ENCODE measurements around the gene SH2D2A.

Gene SH2D2A

GRCh38 chr1:156844102-156844501, 27.5 kb upstream of the SH2D2A start:
- TF ChIP-seq FOXP2 (optimal IDR thresholded peaks at IDR 0.05; ENCODE audit: borderline replicate concordance, extremely low read depth, extremely low read length, insufficient read depth) (no peak), SIN3A (IDR thresholded peaks at IDR 0.05; ENCODE audit: borderline replicate concordance, insufficient read depth, low read length) (no peak), REST (IDR thresholded peaks at IDR 0.05; ENCODE audit: insufficient read depth in 1 of 2, low read depth in 2 of 2, low read length in 2 of 2) (no peak), POLR2AphosphoS5 (IDR thresholded peaks at IDR 0.05; ENCODE audit: low read depth, low read length) (no peak), TAF1 (IDR thresholded peaks at IDR 0.05; ENCODE audit: borderline replicate concordance, insufficient read depth, low read length) (no peak)

DNA sequence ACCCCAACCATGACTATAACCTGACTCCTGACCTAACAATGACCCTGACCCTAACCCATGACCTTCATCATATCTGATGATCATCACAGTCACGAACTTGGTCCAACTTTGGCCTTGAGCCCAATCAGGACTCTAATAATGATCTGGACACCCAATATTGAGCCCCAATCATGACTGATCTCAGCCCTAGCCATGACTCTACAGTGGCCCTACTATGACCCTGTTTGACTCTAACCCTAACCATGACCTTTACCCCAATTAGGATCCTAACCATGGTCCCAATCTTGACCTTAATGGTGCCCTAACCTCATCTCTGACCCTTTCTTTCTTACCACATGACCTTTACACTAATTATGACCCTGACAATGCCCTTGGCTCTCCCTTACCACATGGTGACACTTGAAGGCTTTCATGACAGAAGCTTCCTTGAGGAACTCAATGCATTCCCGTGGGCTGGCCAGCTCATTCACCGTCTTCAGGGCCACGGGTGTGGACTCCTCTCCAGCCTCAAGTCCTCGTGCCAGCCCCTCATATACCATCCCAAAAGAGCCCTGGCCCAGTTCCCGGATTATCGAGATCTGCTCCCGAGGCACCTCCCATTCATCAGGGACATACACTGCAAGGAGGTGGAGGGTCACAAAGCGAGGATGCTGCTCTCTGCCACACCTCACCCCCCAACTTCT, 26.1 kb upstream of the SH2D2A start:
- TF ChIP-seq TAF1 (IDR thresholded peaks at IDR 0.05; ENCODE audit: borderline replicate concordance, insufficient read depth, low read length) (no peak), SIN3A (IDR thresholded peaks at IDR 0.05; ENCODE audit: borderline replicate concordance, insufficient read depth, low read length) (no peak)

GRCh38 chr1:156841295-156841855, 24.7 kb upstream of the SH2D2A start:
- TF ChIP-seq REST (IDR thresholded peaks at IDR 0.05; ENCODE audit: insufficient read depth in 1 of 2, low read depth in 2 of 2, low read length in 2 of 2) (peak; percentile 55 to 78; a peak in 3 of 4 replicates), SIN3A (IDR thresholded peaks at IDR 0.05; ENCODE audit: borderline replicate concordance, insufficient read depth, low read length) (no peak)

DNA sequence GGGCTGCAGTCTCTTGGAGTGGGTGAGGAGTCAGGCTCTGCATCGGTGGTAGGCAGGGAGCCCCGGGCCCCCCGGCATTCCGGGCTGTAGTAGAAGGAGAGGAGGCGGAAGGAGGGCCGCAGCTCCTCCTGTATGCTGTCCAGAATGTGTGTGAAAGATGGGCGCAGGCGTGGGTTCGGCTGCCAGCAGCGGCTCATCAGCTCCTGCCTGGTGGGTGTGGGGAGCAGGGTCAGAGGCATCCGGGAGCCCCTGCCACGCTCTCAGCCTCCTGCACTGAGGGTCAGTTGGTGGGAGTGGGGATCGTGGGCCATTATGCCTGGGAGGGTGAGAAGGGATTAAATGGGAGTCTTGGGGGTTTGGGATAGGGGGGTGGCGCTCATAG, 24.2 kb upstream of the SH2D2A start:
- TF ChIP-seq POLR2AphosphoS5 (IDR thresholded peaks at IDR 0.05; ENCODE audit: low read depth, low read length) = no peak
- no peak for TF ChIP-seq TAF1 (IDR thresholded peaks at IDR 0.05; ENCODE audit: borderline replicate concordance, insufficient read depth, low read length)
- no peak for TF ChIP-seq FOXP2 (optimal IDR thresholded peaks at IDR 0.05; ENCODE audit: borderline replicate concordance, extremely low read depth, extremely low read length, insufficient read depth)
- TF ChIP-seq REST (IDR thresholded peaks at IDR 0.05; ENCODE audit: insufficient read depth in 1 of 2, low read depth in 2 of 2, low read length in 2 of 2) = no peak
- TF ChIP-seq SIN3A (IDR thresholded peaks at IDR 0.05; ENCODE audit: borderline replicate concordance, insufficient read depth, low read length) = no peak

GRCh38 chr1:156840186-156840897, 23.7 kb upstream of the SH2D2A start:
- no peak for TF ChIP-seq POLR2AphosphoS5 (IDR thresholded peaks at IDR 0.05; ENCODE audit: low read depth, low read length)

DNA sequence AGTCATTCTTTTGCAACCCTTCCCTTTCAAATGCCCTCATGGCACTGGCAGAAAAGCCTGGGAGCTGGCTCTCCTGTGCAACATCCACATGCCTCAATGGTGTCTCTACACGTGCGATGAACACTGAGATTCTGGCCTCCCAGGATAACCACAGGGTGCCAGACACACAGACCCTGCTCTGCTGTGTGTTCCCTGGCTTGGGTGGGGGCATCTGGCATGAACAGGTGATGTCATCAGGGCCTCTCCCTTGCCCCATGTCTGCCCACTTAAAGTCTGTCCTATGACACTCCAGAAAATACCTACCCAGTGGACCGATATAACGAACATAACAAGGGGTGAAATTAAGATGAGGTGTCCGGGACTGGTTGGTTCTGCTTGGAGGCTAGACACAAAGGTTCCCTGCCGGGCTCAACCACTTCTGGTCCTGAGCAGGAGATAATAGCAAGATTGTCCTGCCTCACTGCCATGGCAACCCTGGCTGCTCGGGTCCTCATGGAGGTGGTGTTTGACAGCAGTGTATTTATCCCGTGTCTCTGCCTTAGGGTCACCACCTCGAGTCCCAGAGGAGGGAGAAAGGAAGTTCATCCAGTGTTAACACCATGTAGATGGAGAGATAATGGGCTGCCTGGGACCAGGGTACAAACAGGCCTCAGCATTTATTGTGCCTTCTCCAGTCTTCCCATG, 22.9 kb upstream of the SH2D2A start:
- no peak for TF ChIP-seq REST (IDR thresholded peaks at IDR 0.05; ENCODE audit: insufficient read depth in 1 of 2, low read depth in 2 of 2, low read length in 2 of 2)
- TF ChIP-seq TAF1 (IDR thresholded peaks at IDR 0.05; ENCODE audit: borderline replicate concordance, insufficient read depth, low read length) = no peak
- TF ChIP-seq SIN3A (IDR thresholded peaks at IDR 0.05; ENCODE audit: borderline replicate concordance, insufficient read depth, low read length) = no peak
- TF ChIP-seq POLR2AphosphoS5 (IDR thresholded peaks at IDR 0.05; ENCODE audit: low read depth, low read length) = no peak
- TF ChIP-seq FOXP2 (optimal IDR thresholded peaks at IDR 0.05; ENCODE audit: borderline replicate concordance, extremely low read depth, extremely low read length, insufficient read depth) = no peak

All from PFSK-1 (cell line).